Liver (tissue), 3 donors: ENCODE data around the gene RARRES1.

Experiments used
- CTCF ChIP-seq: fragments of 150-350 bp; IDR thresholded peaks from 2 replicates; pipeline ENCODE4 v1.5.1; 2017; ENCODE audit warnings: improper control_type of control experiment, low read depth, low read length; ENCODE audit not compliant: missing input control
- EGR1 ChIP-seq, 2 donors: IDR thresholded peaks; 2 replicates each; pipeline ENCODE4 v1.6.1; 2016 to 2018; ENCODE audit warnings: antibody characterized with exemption in 2 of 2, low read depth in 2 of 2
- GABPA ChIP-seq, 2 donors: IDR thresholded peaks in 1 of 2; conservative IDR thresholded peaks in 1 of 2; 2 replicates each; pipeline ENCODE4 v1.6.1; 2016; ENCODE audit warnings: antibody characterized with exemption in 2 of 2, mild to moderate bottlenecking in 1 of 2, moderate library complexity in 1 of 2
- HNF4A ChIP-seq, 2 donors: conservative IDR thresholded peaks; 2 replicates each; pipeline ENCODE4 v1.6.1; 2016; ENCODE audit warnings: antibody characterized with exemption in 2 of 2, mild to moderate bottlenecking in 2 of 2
- JUND ChIP-seq, 2 donors: IDR thresholded peaks; 2 replicates each; pipeline ENCODE4 v1.6.1; 2016; ENCODE audit warnings: antibody characterized with exemption in 2 of 2
- MAX ChIP-seq: IDR thresholded peaks from 2 replicates; pipeline ENCODE4 v1.6.1; 2016; ENCODE audit warnings: antibody characterized with exemption
- RAD21 ChIP-seq, 2 donors: IDR thresholded peaks; 2 replicates each; pipeline ENCODE4 v1.6.1; 2016; ENCODE audit warnings: antibody characterized with exemption in 2 of 2, mild to moderate bottlenecking in 2 of 2
- RXRA ChIP-seq, 2 donors: IDR thresholded peaks; 2 replicates each; pipeline ENCODE4 v1.6.1; 2017 to 2018; ENCODE audit warnings: antibody characterized with exemption in 2 of 2, mild to moderate bottlenecking in 1 of 2
- SP1 ChIP-seq: IDR thresholded peaks from 2 replicates; pipeline ENCODE4 v1.6.1; 2018; ENCODE audit warnings: antibody characterized with exemption, mild to moderate bottlenecking
- TAF1 ChIP-seq: conservative IDR thresholded peaks from 2 replicates; pipeline ENCODE4 v1.6.1; 2016; ENCODE audit warnings: antibody characterized with exemption, mild to moderate bottlenecking
- YY1 ChIP-seq: IDR thresholded peaks from 2 replicates; pipeline ENCODE4 v1.6.1; 2016; ENCODE audit warnings: antibody characterized with exemption, mild to moderate bottlenecking
- TF ChIP-seq, protein P1 (sequence below): IDR thresholded peaks from 2 replicates; pipeline ENCODE4 v1.6.1; 2016; ENCODE audit warnings: antibody characterized with exemption
- TF ChIP-seq, protein P2 (sequence below): IDR thresholded peaks from 2 replicates; pipeline ENCODE4 v1.6.1; 2016; ENCODE audit warnings: antibody characterized with exemption, mild to moderate bottlenecking
- donor health status: healthy.
- donor health status: healthy.

GRCh38 chr3:158747417-158747816 is 15.2 kb upstream of the RARRES1 start:
- no peak for TF ChIP-seq CTCF
- TF ChIP-seq GABPA (IDR thresholded peaks at IDR 0.05 in 1 of 2, conservative IDR thresholded peaks at IDR 0.05 in 1 of 2): no peak
- TF ChIP-seq RAD21 (IDR thresholded peaks at IDR 0.05): no peak
- no peak for TF ChIP-seq MAX
- TF ChIP-seq, protein P1, sequence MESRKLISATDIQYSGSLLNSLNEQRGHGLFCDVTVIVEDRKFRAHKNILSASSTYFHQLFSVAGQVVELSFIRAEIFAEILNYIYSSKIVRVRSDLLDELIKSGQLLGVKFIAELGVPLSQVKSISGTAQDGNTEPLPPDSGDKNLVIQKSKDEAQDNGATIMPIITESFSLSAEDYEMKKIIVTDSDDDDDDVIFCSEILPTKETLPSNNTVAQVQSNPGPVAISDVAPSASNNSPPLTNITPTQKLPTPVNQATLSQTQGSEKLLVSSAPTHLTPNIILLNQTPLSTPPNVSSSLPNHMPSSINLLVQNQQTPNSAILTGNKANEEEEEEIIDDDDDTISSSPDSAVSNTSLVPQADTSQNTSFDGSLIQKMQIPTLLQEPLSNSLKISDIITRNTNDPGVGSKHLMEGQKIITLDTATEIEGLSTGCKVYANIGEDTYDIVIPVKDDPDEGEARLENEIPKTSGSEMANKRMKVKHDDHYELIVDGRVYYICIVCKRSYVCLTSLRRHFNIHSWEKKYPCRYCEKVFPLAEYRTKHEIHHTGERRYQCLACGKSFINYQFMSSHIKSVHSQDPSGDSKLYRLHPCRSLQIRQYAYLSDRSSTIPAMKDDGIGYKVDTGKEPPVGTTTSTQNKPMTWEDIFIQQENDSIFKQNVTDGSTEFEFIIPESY: no peak
- TF ChIP-seq, protein P2, sequence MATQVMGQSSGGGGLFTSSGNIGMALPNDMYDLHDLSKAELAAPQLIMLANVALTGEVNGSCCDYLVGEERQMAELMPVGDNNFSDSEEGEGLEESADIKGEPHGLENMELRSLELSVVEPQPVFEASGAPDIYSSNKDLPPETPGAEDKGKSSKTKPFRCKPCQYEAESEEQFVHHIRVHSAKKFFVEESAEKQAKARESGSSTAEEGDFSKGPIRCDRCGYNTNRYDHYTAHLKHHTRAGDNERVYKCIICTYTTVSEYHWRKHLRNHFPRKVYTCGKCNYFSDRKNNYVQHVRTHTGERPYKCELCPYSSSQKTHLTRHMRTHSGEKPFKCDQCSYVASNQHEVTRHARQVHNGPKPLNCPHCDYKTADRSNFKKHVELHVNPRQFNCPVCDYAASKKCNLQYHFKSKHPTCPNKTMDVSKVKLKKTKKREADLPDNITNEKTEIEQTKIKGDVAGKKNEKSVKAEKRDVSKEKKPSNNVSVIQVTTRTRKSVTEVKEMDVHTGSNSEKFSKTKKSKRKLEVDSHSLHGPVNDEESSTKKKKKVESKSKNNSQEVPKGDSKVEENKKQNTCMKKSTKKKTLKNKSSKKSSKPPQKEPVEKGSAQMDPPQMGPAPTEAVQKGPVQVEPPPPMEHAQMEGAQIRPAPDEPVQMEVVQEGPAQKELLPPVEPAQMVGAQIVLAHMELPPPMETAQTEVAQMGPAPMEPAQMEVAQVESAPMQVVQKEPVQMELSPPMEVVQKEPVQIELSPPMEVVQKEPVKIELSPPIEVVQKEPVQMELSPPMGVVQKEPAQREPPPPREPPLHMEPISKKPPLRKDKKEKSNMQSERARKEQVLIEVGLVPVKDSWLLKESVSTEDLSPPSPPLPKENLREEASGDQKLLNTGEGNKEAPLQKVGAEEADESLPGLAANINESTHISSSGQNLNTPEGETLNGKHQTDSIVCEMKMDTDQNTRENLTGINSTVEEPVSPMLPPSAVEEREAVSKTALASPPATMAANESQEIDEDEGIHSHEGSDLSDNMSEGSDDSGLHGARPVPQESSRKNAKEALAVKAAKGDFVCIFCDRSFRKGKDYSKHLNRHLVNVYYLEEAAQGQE: no peak
- TF ChIP-seq TAF1: no peak
- TF ChIP-seq YY1: no peak
- TF ChIP-seq HNF4A (conservative IDR thresholded peaks at IDR 0.05): no peak
- no peak for TF ChIP-seq JUND (IDR thresholded peaks at IDR 0.05)
- TF ChIP-seq RXRA (IDR thresholded peaks at IDR 0.05): no peak
- no peak for TF ChIP-seq EGR1 (IDR thresholded peaks at IDR 0.05; ENCODE audit: low read depth in 2 of 2)
- no peak for TF ChIP-seq SP1
